ENCODE measurements around the gene POLR3A.
"Not testable (repeated sequence)": the region's sequence is repeated elsewhere in the genome, so short reads cannot be mapped to it uniquely, and the experiment has no call there.

Gene POLR3A

GRCh38 chr10:78029269-78030226 lies at the start of gene POLR3A:
TSS of gene POLR3A (minus strand) at chr10:78029515. CDS start at chr10:78029407, 108 bp downstream.
- DNase-seq: peak; percentile 92

GRCh38 chr10:78078539-78079330 lies 49.4 kb upstream of the POLR3A start:
- DNase-seq: no peak

GRCh38 chr10:78075806-78076205 lies 46.5 kb upstream of the POLR3A start:
- not testable (repeated sequence) for DNase-seq

- DNase-seq: no peak
Observed at GRCh38 chr10:78072504-78072903, 43.2 kb upstream of the POLR3A start.

- no peak for DNase-seq
Observed at GRCh38 chr10:78071857-78072179, 42.5 kb upstream of the POLR3A start.

- no peak for DNase-seq
Observed at GRCh38 chr10:78071140-78071856, 42.0 kb upstream of the POLR3A start.

- no peak for DNase-seq
Observed at GRCh38 chr10:78070726-78071125, 41.4 kb upstream of the POLR3A start.

GRCh38 chr10:78070064-78070463 lies 40.7 kb upstream of the POLR3A start:
- not testable (repeated sequence) for DNase-seq

- DNase-seq: no peak
Observed at GRCh38 chr10:78069151-78069550, 39.8 kb upstream of the POLR3A start.

GRCh38 chr10:78066728-78067430 lies 37.6 kb upstream of the POLR3A start:
- DNase-seq: no peak

- no peak for DNase-seq
Observed at GRCh38 chr10:78066012-78066411, 36.7 kb upstream of the POLR3A start.

- DNase-seq: no peak
Observed at GRCh38 chr10:78065611-78066010, 36.3 kb upstream of the POLR3A start.

GRCh38 chr10:78064919-78065318 lies 35.6 kb upstream of the POLR3A start:
- not testable (repeated sequence) for DNase-seq

- DNase-seq: no peak
Observed at GRCh38 chr10:78063236-78063635, 33.9 kb upstream of the POLR3A start.

- DNase-seq: no peak
Observed at GRCh38 chr10:78062296-78062695, 33.0 kb upstream of the POLR3A start.

- DNase-seq: no peak
Observed at GRCh38 chr10:78059906-78060702, 30.8 kb upstream of the POLR3A start.

GRCh38 chr10:78058562-78058961 lies 29.2 kb upstream of the POLR3A start:
- no peak for DNase-seq

GRCh38 chr10:78053211-78053868 lies 24.0 kb upstream of the POLR3A start:
- DNase-seq: no peak

- DNase-seq: no peak
Observed at GRCh38 chr10:78049851-78050250, 20.5 kb upstream of the POLR3A start.

- DNase-seq: peak; percentile 49
Observed at GRCh38 chr10:78047314-78047891, 18.1 kb upstream of the POLR3A start.

All from NCI-H510A (cell line).